CD14-positive monocyte (primary cell): ENCODE data around the gene SYNE2. TPM values are rescaled to one million over a fixed set of nuclear protein-coding genes. Genes with fewer than 3 reads are reported as not detected.

Experiments used
- DNase-seq, 3 donors: peaks; one replicate each; pipeline ENCODE4 v3.0.0-alpha.2; 2011 to 2022
- H2AFZ ChIP-seq: 2 replicates; pipeline ENCODE4 v1.6.0; 2012; ENCODE audit warnings: mild to moderate bottlenecking, low read depth, low read length, inconsistent platforms; ENCODE audit not compliant: insufficient read depth, poor library complexity, severe bottlenecking
- H3K27ac ChIP-seq, 2 donors: 1 replicate in 1 of 2; 2 replicates in 1 of 2; pipeline ENCODE4 v1.5.1; 2012 to 2013; ENCODE audit warnings: low read length in 2 of 2, control low read depth in 1 of 2, inconsistent platforms in 1 of 2, low read depth in 1 of 2, mild to moderate bottlenecking in 1 of 2
- H3K27me3 ChIP-seq, 2 donors: one replicate each; pipeline versions ENCODE4 v1.6.0 to v1.6.1; 2011 to 2013; ENCODE audit warnings: low read length in 2 of 2; ENCODE audit not compliant: control insufficient read depth in 2 of 2, insufficient read depth in 2 of 2
- H3K36me3 ChIP-seq, 2 donors: replicated peaks in 1 of 2; 1 replicate in 1 of 2; 2 replicates in 1 of 2; pipeline versions ENCODE4 v1.5.1 to v1.6.1; 2012 to 2013; ENCODE audit warnings: low read length in 2 of 2, control low read depth in 1 of 2, inconsistent platforms in 1 of 2, mild to moderate bottlenecking in 1 of 2; ENCODE audit not compliant: insufficient read depth in 2 of 2, control insufficient read depth in 1 of 2
- H3K4me1 ChIP-seq, 2 donors: 1 replicate in 1 of 2; 2 replicates in 1 of 2; pipeline versions ENCODE4 v1.5.1 to v1.6.1; 2012 to 2013; ENCODE audit warnings: low read length in 2 of 2, control low read depth in 1 of 2, inconsistent platforms in 1 of 2, mild to moderate bottlenecking in 1 of 2, moderate library complexity in 1 of 2; ENCODE audit not compliant: insufficient read depth in 2 of 2, control insufficient read depth in 1 of 2
- H3K4me2 ChIP-seq: replicated peaks from 2 replicates; pipeline ENCODE3; 2012; ENCODE audit warnings: low read length, moderate library complexity, mild to moderate bottlenecking; ENCODE audit not compliant: poor library complexity, severe bottlenecking; ENCODE audit errors: extremely low read depth
- H3K4me3 ChIP-seq, 3 experiments: fragments of 200-600 bp in 1 of 3; sonication (generic) in 1 of 3; replicated peaks in 1 of 3; 1 replicate in 2 of 3; 2 replicates in 1 of 3; pipeline ENCODE4 v1.5.1; 2011 to 2013; ENCODE audit warnings: low read length in 3 of 3, mild to moderate bottlenecking in 3 of 3, control low read depth in 2 of 3, low read depth in 2 of 3, inconsistent platforms in 1 of 3, moderate library complexity in 1 of 3
- H3K79me2 ChIP-seq: 2 replicates; pipeline ENCODE4 v1.6.0; 2012; ENCODE audit warnings: mild to moderate bottlenecking, control low read depth, inconsistent platforms, low read length, moderate library complexity; ENCODE audit not compliant: insufficient read depth
- H3K9ac ChIP-seq: 2 replicates; pipeline ENCODE4 v1.6.0; 2017; ENCODE audit warnings: low read length, mild to moderate bottlenecking; ENCODE audit not compliant: insufficient read depth, poor library complexity, severe bottlenecking
- H3K9me3 ChIP-seq, 2 donors: replicated peaks in 1 of 2; 1 replicate in 1 of 2; 2 replicates in 1 of 2; pipeline versions ENCODE4 v1.5.1 to v1.6.1; 2012 to 2013; ENCODE audit warnings: low read length in 2 of 2, control low read depth in 1 of 2; ENCODE audit not compliant: control insufficient read depth in 1 of 2, insufficient read depth in 1 of 2
- H4K20me1 ChIP-seq: 2 replicates; pipeline ENCODE4 v1.6.0; 2012; ENCODE audit warnings: mild to moderate bottlenecking, low read length, control low read depth, moderate library complexity; ENCODE audit not compliant: insufficient read depth
- H3K27ac Mint-ChIP-seq, 7 donors: one replicate each; pipeline ENCODE4 v1.8.0; 2020; ENCODE audit warnings: mild to moderate bottlenecking in 7 of 7, mixed read lengths in 7 of 7, moderate library complexity in 6 of 7, inconsistent platforms in 2 of 7
- H3K27me3 Mint-ChIP-seq, 3 donors: one replicate each; pipeline ENCODE4 v1.8.0; 2021 to 2022; ENCODE audit warnings: low read depth in 3 of 3, mild to moderate bottlenecking in 3 of 3, mixed read lengths in 3 of 3, moderate library complexity in 3 of 3, inconsistent platforms in 1 of 3
- H3K36me3 Mint-ChIP-seq, 2 donors: one replicate each; pipeline ENCODE4 v1.8.0; 2020; ENCODE audit warnings: mixed read lengths in 2 of 2, inconsistent platforms in 1 of 2, mild to moderate bottlenecking in 1 of 2
- H3K4me1 Mint-ChIP-seq: one replicate; pipeline ENCODE4 v1.8.0; 2020; ENCODE audit warnings: mild to moderate bottlenecking, mixed read lengths
- H3K4me3 Mint-ChIP-seq, 2 donors: one replicate each; pipeline ENCODE4 v1.8.0; 2020; ENCODE audit warnings: mild to moderate bottlenecking in 2 of 2, mixed read lengths in 2 of 2, moderate library complexity in 1 of 2
- H3K9me3 Mint-ChIP-seq, 7 donors: one replicate each; pipeline ENCODE4 v1.8.0; 2020 to 2022; ENCODE audit warnings: mixed read lengths in 7 of 7, mild to moderate bottlenecking in 6 of 7, moderate library complexity in 6 of 7, inconsistent platforms in 2 of 7
- CTCF ChIP-seq: fragments of 200-600 bp; IDR thresholded peaks from one replicate; pipeline ENCODE4 v1.8.0; 2022; ENCODE audit warnings: antibody characterized with exemption, mild to moderate bottlenecking
- WGBS: methylation state at CpG from one replicate; pipeline ENCODE4 v1.1.5; 2013; ENCODE audit warnings: missing lambda C conversion rate; ENCODE audit not compliant: insufficient coverage; 5-methylcytosine and 5-hydroxymethylcytosine counted together
- intact Hi-C, 2 donors: fragments of 100-400 bp; cut with micrococcal nuclease; formaldehyde crosslinking; loops; one replicate each; pipeline versions ENCODE4 v1.15.0 to v1.15.1; 2023
- polyA plus RNA-seq, 3 donors: library from polyadenylated mRNA; depleted of rRNA in 1 of 3; unstranded in 2 of 3; stranded (reverse) in 1 of 3; fragments of 300-500 nt in 2 of 3; fragments of >200 nt in 1 of 3; fragmentation: Illumina TruSeq in 2 of 3; gene quantifications; 1 replicate in 2 of 3; 2 replicates in 1 of 3; pipeline ENCODE4 v1.2.3, GENCODE V29; 2012 to 2021

Gene SYNE2
- polyA plus RNA-seq, 3 donors, result 0.06 to 0.46 (median 0.44) TPM

GRCh38 chr14:63911404-63911803 is 58.6 kb downstream of the SYNE2 start:
- no peaks in the 10 kb centered on the region for H3K9me3 ChIP-seq
- no peaks in the 10 kb centered on the region for H3K4me1 ChIP-seq
- Mint-ChIP-seq H3K4me3 (no peak overlapping the region), H3K9me3 (peaks cover 0 to 4% (median 0%) of the 10 kb centered on the region in 7 donors), H3K4me1 (peaks cover 3% of the 10 kb centered on the region), H3K27me3 (peaks cover 72 to 76% (median 72%) of the 10 kb centered on the region in 3 donors), H3K27ac (no peak overlapping the region), H3K36me3 (no peaks in the 10 kb centered on the region)
- no CpG with 5 or more reads among the region's 1 CpG for WGBS
- no peaks in the 10 kb centered on the region for H3K79me2 ChIP-seq
- intact Hi-C loops, result no loop called here
- no peaks in the 10 kb centered on the region for H3K36me3 ChIP-seq
- no peak overlapping the region for H3K27ac ChIP-seq
- no peak for TF ChIP-seq CTCF
- H3K27me3 ChIP-seq, result peaks cover 81 to 94% of the 10 kb centered on the region in 2 donors
- DNase-seq, result no peak
- H3K4me2 ChIP-seq, result no peak overlapping the region
- H3K4me3 ChIP-seq, result no peak overlapping the region
- H3K9ac ChIP-seq, result no peak overlapping the region
- H2AFZ ChIP-seq, result no peak overlapping the region
- H4K20me1 ChIP-seq, result no peaks in the 10 kb centered on the region

- Histone ChIP-seq H3K36me3 (no peaks in the 10 kb centered on the region), H3K79me2 (no peaks in the 10 kb centered on the region), H3K4me2 (no peak overlapping the region), H3K4me3 (no peak overlapping the region), H3K9me3 (no peaks in the 10 kb centered on the region), H3K9ac (no peak overlapping the region), H2AFZ (no peak overlapping the region), H3K4me1 (no peaks in the 10 kb centered on the region), H3K27ac (no peak overlapping the region), H3K27me3 (peaks cover 76 to 92% of the 10 kb centered on the region in 2 donors), H4K20me1 (no peaks in the 10 kb centered on the region)
- Mint-ChIP-seq H3K27ac (no peak overlapping the region), H3K4me3 (no peak overlapping the region), H3K36me3 (no peaks in the 10 kb centered on the region), H3K4me1 (peaks cover 3% of the 10 kb centered on the region), H3K27me3 (peaks cover 63 to 69% (median 67%) of the 10 kb centered on the region in 3 donors), H3K9me3 (peaks cover 0 to 4% (median 0%) of the 10 kb centered on the region in 7 donors)
- no peak for TF ChIP-seq CTCF
- DNase-seq, result no peak
- intact Hi-C loops, result no loop called here
- WGBS, result no CpG with 5 or more reads among the region's 1 CpG
These were observed 59.5 kb downstream of the SYNE2 start for GRCh38 chr14:63912286-63912685.
